HUDEP-2 (cell line): ENCODE results near the gene ACKR4.
A peak's percentile ranks its signal among the peaks of the same experiment; 100 is the strongest.
"Not testable (repeated sequence)": the region's sequence is repeated elsewhere in the genome, so short reads cannot be mapped to it uniquely, and the experiment has no call there.

Source experiments
- DNase-seq, 76 experiments: peaks; one replicate each; lab custom pipeline; 2025; ENCODE audit not compliant: unreplicated experiment in 76 of 76; lab: John Stamatoyannopoulos, UW

ACKR4 gene

DNA sequence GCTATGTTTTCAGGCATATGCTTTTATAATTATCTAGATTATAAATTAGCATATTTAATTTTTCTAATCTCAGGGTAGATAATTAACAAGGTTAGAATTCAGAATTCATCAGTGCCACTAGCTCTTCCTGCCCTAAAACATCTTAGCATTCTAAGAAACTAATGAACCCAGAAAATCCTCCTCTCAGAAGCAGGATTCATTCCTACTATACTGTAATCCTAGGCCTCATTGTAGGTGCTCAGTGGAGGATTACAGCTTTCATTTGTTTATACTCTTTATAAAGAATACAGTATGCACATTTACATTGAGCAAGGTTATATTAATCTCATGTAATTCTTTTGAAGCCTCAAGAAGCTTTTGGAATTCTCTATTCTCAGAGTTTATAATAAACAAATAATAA is 41.6 kb downstream of the ACKR4 start:
- no peak for DNase-seq

GRCh38 chr3:132641427-132641826 is 44.4 kb downstream of the ACKR4 start:
- not testable (repeated sequence) for DNase-seq

DNA sequence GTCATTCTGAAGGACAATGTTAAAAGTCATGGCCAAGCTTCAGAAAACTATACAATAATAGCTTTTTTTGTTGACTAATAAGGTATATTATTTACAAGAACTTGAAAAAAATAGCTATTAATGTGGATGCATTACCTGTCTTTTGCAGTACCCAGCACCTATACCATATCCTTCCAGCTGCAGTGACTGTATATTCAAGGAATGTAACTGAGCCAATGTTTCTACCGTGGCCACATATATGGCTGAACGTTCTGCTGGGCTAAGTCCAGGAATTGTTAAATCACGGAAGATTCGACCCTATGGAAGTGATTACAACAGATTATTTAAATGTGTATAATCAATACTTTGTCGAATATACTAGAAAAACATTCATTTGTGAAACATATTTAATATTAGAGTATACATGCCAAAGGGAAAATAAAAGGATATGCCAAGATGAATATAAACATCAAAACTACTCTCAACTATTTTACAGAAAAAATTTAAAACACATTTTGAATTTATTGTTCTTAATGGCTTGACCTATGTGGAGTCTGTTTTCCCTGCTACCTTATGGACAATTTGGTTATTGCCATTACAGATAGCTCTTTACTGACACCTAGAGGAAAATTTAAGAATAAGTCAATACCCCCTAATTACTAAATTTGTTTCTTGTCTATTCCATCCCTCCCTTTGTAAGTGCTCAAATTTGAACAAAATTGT is 44.9 kb downstream of the ACKR4 start:
- peak in 23 of 76 experiments; percentile 2 to 51 (median 21) for DNase-seq

DNA sequence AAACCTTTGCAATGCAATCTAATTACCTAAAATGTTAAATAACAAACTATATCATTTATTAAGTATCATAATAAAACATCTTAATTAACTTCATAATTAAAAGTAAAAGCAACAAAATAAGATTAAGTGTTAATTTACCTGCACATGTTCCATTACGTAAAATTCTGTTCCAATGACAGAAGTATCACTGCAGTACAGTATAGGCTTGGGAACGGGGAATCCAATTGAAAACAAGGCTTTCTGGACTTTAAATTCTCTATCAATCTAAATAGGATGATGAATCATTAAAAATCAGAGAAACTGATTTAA is 45.4 kb downstream of the ACKR4 start:
- no peak for DNase-seq

DNA sequence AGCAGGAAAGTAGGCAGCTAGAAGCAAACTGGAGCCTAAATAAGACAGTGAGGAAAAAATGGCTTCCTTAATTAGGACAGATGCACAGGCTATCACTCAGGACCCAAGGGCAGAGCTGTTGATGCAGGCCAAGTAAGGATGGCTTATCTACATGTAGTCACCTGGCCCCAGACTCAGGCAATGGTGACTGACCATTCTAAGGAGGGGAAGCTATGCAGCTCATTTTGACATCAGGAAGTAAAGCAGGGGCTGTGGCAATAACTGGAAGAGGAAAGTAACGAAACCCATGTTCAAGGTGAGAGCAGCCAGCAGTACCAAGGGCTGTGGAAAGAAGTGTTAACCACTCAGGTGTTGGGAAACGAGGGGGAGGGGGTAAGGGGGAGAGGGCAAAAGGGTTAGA is 46.3 kb downstream of the ACKR4 start:
- DNase-seq: no peak

DNA sequence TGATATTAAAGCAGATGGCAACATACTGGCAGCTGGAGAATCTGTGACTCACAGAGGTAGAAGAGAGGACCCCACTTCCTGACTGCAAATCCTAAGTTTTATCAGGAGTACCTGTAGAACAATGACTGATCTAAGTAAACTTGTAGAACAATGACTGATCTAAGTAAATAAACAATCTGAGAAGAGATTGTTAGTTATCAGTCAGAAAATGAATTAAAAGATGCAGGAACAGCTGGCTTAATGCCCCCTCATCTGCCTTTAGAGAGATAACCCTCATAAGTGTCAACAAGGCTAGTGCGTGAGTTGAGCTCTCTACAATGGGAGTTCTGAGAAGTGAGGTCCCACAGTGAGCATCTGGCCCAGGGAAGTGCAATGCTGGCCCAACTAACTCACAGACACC is 48.0 kb downstream of the ACKR4 start:
- DNase-seq: peak in 4 of 76 experiments; percentile 10 to 24 (median 18)

- no peak for DNase-seq
These were observed 53.1 kb downstream of the ACKR4 start for GRCh38 chr3:132650153-132650552.
